ENCODE measurements around the gene A1BG. TPM values are rescaled to one million over a fixed set of nuclear protein-coding genes. Genes with fewer than 3 reads are reported as not detected.
"Not testable (repeated sequence)": the region's sequence is repeated elsewhere in the genome, so short reads cannot be mapped to it uniquely, and the experiment has no call there.

Gene A1BG
- polyA plus RNA-seq, 4 donors = 1.3 to 2.0 (median 1.5) TPM

DNA sequence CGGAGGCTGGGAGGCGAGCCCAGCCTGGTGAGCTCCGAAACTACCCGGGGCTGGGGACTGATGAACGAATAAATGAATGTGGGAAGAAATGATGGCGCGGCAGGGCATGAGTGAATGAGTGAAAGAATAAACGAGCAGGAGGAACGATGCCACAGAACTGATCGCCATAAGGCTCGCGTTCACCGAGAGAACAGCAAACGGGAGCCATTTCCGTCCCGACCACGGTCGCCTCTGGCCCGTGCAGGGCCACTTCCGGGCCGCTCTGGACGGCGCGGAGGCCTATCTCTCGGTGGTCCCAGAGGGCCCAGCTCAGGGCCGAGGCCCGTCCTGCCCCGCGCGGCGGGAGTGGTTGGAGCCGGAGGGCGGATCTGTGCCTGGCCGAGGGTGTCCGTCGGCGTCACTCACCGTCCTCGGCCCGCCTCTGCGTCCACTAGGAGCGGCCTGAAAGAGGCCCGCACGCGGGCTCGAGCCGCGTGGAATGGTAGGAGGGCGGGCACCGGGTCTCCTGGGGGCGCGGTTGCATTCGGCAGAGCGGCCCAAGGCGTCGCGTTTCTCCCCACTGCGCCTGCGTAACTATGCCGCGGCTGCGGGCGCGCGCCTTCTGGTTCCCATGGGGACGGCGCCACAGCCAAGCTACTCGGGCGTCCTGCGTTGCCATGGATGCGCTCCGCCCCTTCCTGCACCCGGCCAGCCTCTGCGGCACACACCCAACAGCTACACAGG lies 9.1 kb upstream of the A1BG start, which contains the start of gene ZNF497:
ZNF497 (minus strand) TSS at position 480 of the 723 bp plus-strand sequence. CDS start 5,116 bp downstream, outside the sequence.
- peak; percentile 90 to 93 (median 92) for DNase-seq (ENCODE audit: low read depth in 4 of 4, low spot score in 2 of 4)

DNA sequence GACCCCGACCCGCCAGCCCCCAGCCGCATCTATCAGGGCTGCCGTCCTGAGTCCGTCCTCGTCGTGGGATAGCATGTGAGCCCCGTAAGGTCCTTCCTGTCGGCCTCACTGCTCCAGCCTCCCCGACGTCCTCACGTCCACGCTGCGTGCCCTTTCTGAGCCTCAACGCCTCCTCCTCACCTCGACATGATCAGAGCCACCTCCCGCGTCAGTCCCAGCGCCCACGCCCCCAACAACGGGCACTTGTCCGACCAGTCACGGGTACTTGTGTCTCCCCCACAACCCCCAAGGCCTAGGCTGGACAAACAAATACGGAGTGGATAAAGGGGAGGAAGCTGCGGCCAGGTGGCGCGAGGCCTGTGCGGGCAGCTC lies 8.6 kb upstream of the A1BG start:
- no peak for DNase-seq (ENCODE audit: low read depth in 4 of 4, low spot score in 2 of 4)

DNA sequence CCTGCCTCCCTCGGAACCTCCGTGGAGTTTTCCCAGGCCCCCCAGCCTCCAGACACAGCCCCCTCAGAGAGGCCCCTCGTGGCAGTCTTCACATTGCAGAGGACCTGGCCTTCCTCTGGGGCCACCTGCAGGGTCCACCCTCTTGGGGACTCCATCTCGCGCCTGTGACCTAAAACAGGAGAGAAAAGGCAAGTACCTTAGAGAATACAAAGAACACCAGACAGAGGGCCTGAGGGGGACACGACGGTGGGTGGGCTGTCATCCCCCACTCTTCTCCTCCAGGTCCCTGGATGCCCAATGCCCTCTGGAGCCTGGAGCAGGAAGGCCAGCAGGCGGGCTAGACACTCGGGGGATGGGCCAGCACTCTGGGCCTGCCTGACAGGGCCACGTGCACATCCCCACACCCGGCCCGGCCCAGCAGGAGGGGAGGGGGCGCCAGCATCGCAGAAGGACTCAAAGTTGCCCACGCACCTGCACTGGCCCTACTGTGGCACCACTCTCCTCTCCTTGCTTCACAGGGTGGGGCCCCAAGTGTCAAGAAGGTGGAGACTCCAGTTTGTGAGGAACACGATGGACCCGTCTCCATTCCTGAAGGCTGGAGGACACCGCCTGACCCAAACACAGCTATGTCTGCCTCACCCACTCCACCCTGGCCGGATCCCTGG lies 4.3 kb upstream of the A1BG start:
- no peak for DNase-seq (ENCODE audit: low read depth in 4 of 4, low spot score in 2 of 4)

DNA sequence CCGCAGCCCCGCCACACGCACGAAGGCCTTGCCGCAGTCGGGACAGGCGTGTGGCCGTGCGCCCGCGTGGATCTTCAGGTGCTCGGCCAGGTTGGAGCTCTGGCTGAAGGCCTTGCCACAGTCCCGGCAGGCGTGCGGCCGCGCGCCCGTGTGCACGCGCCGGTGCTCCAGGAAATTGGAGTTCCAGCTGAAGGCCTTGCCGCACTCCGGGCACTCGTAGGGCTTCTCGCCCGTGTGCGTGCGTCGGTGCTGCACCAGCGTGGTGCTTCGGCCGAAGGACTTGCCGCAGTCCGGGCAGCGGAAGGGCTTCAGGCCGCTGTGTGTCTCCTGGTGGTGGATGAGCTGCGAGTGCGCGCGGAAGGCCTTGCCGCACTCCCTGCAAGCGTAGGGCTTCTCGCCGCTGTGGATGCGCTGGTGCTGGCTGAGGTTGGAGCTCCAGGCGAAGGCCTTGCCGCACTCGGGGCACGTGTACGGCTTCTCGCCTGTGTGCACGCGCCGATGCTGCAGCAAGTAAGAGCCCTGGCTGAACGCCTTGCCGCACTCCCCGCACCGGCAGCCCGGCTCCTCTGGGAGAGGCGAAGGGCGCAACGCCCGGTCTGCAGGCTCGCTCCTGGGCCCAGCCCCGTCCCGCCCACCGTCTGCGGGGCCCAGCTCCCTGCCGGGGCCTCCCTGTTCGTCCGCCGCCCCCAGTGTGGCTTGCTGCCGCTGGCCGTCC lies 3.6 kb upstream of the A1BG start:
- peak in 1 of 4 donors; percentile 23 for DNase-seq (ENCODE audit: low read depth in 4 of 4, low spot score in 2 of 4)

DNA sequence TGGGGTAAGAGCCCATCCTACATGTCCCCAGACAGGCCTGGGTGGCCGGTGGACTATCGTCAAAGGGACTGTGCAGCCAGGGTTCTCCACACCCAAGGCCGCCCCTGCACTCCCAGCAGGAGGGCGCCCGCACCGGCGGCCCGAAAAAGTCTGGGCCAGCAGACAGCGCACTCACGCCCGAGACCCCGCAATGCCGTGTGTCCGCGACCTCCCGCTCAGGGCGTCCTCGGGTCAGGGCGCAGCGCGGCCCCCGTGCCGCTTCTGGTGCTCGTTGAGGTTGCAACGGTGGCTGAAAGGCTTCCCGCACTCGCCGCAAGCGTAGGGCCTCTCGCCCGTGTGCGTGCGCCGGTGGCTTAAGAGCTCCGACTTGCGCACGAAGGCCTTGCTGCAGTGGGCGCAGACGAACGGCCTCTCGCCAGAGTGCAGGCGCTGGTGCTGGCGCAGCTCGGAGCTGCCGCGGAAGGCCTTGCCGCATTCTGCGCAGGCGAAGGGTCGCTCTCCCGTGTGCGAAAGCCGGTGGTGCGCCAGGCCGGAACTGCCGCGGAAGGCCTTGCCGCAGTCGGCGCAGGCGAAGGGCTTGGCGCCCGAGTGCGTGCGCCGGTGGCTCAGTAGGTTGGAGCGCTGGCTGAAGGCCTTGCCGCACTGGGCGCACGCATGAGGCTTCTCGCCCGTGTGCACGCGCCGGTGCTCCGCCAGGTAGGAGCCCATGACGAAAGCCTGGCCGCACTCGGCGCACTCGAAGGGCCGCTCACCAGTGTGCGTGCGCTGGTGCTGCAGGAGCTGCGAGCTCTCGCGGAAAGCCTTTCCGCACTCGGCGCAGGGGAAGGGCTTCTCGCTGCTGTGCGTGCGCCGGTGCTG lies 2.8 kb upstream of the A1BG start:
- DNase-seq (ENCODE audit: low read depth in 4 of 4, low spot score in 2 of 4) = peak in 3 of 4 donors; percentile 16 to 46 (median 23)

DNA sequence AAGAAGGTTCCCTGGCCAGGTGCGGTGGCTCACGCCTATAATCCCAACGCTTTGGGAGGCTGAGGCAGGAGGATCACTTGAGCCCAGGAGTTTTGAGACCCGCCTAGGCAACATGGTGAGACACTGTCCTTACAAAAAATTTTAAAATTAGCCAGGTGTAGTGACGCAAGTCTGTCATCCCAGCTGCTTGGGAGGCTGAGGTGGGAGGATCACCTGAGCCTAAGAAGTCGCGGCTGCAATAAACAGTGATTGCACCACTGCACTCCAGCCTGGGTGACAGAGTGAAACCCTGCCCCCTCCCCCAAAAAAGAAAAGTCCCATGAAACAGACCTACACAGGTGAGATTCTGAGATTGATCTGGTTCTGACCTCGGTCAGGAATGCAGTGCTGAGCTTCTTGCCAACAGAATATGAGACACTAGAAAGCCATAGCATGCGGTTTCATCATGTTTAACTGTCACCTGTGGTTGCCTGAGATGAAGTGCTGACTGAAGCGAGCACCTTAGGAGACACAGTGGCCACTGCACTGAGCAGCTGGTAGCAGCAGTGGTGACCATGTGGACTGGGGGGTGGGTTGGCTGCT lies 2.0 kb upstream of the A1BG start:
- no peak for DNase-seq (ENCODE audit: low read depth in 4 of 4, low spot score in 2 of 4)

DNA sequence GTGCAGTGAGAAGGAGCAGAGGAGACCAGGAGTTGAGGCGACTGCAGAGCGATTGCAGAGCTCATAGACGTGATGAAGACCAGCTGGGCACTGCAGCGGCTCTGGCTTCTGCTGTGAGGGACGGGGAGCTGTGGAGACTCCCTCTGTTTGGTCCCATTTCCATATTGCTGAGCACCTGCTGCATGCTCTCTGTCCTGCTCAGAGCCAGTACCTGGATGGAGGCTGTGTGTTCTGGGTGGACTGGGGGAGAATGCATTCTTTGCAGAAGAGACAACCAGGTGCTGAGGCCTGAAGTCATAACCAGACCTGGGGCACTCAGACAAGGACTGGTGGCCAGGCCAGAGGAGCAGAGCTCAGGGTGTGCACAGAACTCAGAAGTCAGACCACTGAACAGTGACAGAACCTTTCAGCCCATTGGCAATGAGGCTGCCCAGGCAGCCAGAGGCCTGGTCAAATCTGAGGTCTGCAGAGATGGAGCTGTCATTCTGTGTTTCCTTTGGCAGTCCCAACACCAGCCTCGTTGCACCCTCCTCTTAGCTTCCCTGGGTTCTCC lies 1.3 kb upstream of the A1BG start:
- DNase-seq (ENCODE audit: low read depth in 4 of 4, low spot score in 2 of 4) = no peak

DNA sequence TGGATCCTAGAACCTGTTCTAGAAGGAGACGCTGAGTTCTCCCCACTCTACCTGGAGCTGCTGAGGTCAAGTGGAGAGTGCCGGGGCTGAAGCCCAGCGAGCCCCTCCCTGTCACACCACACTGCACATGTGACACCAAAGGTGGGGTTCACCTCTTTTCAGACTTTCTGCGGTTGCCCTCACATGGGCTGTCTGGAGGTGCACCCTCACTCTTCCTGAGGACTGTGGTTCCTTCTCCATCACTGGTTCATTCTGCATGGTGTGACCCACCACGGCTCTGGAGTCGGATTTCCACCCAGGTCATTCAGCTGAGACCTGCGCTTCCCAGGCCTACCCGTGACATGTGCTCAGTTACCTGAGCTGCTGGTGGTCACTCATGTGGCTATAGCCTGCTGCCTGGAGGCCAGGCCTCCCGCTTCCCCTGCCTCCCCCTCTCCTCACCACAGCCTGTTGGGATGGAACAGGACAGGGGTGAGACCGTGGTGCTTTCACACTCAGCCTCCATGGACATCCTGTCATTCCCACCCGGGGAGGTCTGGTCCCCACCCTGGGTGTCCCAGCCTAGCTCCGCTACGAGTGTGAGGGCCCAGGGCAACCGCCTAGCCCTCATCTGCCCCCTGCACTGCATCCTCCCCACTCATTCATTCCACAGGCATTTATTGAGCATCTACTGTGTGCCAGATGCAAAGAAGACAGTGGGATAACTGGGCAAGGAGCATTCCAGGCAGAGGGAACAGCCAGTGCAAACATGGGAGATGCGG lies 605 bp upstream of the A1BG start:
- DNase-seq (ENCODE audit: low read depth in 4 of 4, low spot score in 2 of 4) = no peak

DNA sequence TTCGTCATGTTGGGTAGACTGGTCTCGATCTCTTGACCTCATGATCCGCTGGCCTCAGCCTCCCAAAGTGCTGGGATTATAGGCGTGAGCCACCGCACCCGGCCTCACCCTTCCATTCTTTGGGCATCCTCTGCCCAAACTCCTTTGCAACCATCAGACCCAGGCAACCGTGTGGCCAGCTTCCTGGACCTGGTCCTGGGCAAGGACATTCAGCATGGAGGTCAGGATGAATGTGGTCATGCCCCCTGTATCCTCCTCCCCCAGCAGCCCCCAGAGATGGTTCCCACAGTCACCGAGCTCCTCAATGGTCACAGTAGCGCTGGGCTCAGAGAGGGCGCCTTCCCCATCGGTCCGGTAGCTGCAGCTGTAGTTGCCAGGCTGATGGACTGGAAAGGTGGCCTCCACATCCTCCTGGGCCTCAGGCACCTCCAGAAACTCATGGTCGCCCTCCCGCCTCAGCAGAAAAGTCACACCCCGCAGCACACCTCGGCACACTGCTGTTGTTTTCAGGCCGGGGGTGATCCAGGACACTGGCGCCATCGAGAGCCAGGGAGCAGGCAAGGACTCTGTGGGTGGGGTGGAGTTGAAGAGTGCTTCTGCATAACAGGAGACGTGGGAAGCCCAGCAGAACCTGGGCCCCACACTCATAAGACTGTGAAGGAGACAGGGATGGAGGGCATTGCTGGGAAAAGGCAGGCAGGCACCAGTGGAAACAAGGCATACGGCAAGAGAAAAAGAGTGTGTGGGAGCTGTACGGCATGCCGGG lies 1.1 kb downstream of the A1BG start:
- DNase-seq (ENCODE audit: low read depth in 4 of 4, low spot score in 2 of 4) = no peak

DNA sequence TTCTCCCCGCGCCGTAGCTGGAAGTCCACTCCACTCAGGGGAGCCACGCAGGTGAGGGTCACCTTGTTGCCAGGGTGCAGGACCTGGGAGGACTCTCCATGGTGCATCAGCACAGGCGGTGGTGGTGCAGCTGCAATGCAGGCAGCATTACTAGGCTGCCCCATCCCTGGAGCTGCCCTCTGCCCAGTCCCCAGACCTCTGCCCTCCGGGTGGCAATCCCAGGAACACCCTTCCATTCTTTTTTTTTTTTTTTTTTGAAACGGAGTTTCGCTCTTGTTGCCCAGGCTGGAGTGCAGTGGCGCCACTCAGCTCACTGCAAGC lies 1.8 kb downstream of the A1BG start:
- DNase-seq (ENCODE audit: low read depth in 4 of 4, low spot score in 2 of 4) = no peak

DNA sequence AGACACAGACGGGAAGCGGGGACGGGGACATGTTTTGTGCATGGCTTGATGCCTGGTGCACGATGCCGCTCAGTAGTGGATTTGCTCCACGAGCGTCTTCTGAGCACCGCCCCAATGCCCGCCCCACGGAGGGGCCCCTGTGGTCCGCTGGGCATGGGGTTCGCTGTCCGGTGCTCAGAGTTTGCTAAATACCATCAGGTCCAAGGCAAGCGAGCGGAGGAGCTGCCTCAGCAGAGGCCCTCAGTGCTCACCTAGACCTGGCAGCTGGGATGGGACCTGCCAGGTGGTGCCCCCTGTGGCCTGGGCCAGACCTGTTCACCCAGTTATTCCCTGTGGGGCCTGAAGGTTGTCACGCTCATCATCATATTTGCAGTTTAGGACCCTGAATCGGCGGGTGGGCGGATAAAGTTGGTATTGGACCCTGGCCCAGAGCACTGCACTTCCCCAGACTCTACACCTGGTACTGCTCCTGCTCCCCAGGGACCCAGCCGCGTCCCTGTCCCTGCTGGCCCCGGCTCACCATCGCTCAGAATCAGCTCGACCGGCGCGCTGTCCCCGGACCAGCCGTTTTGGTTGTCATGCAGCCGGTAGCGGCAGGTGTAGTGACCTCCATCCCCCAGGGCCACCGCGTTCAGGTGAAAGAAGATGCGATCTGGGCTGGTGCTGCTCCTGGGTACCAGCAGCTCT lies 2.3 kb downstream of the A1BG start:
- DNase-seq (ENCODE audit: low read depth in 4 of 4, low spot score in 2 of 4) = no peak

DNA sequence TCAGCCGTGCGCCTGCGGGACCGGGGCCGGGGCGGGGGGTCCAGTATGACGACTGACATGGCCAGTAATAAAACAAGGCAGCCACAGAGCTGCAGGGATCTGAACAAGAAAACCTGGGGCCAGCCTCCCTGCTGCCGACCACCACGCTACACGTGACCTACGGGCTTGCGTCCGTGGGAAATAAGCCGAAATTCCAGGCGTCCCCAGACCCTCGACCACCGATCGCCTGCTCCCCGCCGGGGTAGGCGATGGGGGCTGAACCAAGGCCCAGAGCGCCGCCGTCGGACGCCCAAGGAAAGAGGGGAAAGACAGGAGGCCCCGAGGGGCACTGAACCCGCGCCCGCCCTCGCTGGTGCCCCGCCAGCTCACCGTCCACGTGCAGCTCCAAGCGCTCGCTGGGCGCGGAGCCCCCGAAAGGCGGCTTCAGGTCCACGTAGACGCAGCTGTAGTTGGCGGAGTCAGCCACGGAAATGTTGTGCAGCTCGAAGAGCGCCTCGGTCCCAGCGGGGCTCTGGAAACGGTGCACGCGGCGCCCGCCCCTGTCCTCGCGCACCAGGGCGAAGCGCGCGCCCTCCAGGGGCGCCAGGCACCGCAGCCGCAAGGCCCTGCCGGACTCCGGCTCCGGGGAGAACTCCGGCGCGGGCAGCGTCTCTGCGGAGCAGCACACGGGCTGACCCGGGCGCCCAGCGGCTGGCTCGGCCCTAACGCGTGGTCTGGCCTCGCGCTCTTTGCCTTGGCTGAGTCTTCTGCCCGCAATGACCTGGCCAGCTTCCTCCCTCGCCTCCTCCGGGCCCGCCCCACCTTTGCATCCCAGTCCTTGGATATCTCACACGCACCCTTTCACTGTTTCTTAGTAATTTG lies 3.1 kb downstream of the A1BG start:
- DNase-seq (ENCODE audit: low read depth in 4 of 4, low spot score in 2 of 4) = no peak

DNA sequence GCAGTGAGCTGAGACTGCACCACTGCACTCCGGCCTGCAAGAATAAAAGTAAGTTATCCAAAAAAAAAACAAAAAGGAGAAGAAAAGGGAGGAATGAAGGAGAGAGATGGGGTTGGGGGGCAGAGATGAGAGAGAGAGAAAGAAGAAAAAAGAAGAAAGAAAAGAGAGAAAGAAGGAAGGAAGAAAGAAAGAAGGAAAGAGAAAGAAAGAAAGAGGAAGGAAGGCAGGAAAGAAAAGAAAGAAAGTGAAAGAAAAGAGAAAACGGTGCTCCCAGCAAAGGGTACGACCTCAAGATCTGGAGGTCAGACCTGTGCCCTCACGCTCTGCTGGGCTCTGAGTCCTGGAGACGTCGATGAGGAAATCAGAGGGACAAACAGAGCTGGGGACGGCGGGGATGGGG lies 3.7 kb downstream of the A1BG start:
- DNase-seq (ENCODE audit: low read depth in 4 of 4, low spot score in 2 of 4) = no peak

DNA sequence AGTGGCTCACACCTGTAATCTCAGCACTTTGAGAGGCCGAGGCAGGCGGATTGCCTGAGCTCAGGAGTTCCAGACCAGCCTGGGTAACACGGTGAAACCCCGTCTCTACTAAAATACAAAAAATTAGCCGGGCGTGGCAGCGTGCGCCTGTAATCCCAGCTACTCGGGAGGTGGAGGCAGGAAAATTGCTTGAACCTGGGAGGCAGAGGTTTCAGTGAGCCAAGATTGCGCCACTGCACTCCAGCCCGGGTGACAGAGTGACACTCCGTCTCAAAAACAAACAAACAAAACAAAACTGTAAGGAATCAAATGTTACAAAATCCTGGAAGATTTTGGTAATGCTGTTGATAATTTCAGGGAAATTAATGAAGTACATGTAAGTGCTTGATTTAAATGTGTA lies 5.2 kb downstream of the A1BG start:
- not testable (repeated sequence) for DNase-seq (ENCODE audit: low read depth in 4 of 4, low spot score in 2 of 4)

DNA sequence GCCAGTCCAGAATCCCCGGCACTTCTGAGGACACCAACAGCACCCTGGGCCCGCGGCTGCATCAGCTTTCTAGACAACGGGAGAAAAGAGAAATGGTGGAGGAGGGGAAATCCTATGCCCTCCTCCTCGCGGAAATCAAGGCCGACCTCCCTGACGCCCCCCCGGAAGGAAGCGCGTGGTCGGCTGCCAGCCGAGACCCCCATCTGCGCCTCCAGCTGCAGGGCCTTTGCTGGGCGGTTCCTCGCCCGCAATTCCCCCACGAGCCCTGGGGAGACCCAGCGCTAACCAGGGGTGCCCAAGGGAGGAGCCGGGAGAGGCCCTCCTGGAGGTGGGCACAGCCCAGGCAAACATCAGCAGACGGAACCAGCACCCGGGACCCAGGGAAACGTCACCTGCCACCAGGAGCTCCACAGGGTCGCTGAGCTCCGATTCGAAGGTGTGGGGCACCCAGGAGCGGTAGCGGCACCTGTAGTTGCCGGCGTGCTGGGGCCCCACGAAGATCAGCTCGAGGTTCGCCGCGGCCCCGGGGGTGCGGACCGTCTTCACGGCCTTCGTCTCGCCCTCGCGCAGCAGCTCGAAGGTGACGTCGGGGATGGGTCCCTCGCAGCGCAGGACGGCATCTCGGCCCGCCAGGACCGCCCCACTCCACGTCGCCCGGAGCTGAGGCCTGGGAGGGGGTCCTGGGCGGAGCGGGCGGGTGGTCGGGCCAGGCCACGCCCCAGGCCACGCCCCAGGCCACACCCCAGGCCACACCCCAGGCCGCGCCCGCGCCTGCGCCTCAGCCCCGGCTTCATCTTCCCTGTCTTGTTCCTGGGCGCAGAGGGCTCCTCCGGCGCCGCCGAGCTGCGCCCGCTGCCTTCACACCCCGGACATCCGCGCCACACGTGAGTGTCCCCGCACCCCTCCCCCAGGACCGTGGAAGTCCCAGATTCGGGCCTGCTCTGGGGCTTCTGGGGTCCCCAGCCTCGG lies 6.0 kb downstream of the A1BG start:
- no peak for DNase-seq (ENCODE audit: low read depth in 4 of 4, low spot score in 2 of 4)

DNA sequence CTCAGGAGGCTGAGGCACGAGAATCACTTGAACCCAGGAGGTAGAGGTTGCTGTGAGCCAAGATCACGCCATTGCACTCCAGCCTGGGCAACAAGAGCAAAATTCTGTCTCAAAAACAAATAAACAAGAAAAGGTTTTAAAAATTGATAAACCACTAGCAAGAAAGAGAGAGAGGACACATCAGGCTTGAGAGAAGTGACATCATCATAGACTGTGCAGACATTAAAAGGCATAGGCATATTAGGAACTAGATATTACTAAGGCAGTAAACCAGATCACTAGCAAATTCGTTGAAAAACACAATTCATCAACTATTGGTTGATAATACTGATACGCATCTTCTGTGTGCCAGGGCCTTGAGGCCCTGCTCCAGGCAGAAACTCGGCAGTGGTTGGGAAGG lies 7.7 kb downstream of the A1BG start:
- no peak for DNase-seq (ENCODE audit: low read depth in 4 of 4, low spot score in 2 of 4)

Data from left renal cortex interstitium (tissue), 4 donors.